DOHH2 (cell line): Measurements from ENCODE around the gene FGG.

Experiments used
- EZH2phosphoT487 ChIP-seq: fragments of 200-600 bp; sonication (generic); IDR thresholded peaks from 2 replicates; pipeline ENCODE4 v1.6.1; 2017; ENCODE audit warnings: borderline replicate concordance, mild to moderate bottlenecking, antibody characterized with exemption, low read length, moderate library complexity, mixed read lengths
- TF ChIP-seq, protein P1 (sequence below): fragments of 200-600 bp; sonication (generic); IDR thresholded peaks from one replicate; pipeline ENCODE4 v1.5.1; 2014; ENCODE audit warnings: antibody characterized with exemption, mild to moderate bottlenecking, low read depth, low read length; ENCODE audit not compliant: poor library complexity, severe bottlenecking

GRCh38 chr4:154562697-154563254 is 49.7 kb downstream of the FGG start, which contains the start of gene FGB:
- TF ChIP-seq EZH2phosphoT487: no peak
- TF ChIP-seq, protein P1, sequence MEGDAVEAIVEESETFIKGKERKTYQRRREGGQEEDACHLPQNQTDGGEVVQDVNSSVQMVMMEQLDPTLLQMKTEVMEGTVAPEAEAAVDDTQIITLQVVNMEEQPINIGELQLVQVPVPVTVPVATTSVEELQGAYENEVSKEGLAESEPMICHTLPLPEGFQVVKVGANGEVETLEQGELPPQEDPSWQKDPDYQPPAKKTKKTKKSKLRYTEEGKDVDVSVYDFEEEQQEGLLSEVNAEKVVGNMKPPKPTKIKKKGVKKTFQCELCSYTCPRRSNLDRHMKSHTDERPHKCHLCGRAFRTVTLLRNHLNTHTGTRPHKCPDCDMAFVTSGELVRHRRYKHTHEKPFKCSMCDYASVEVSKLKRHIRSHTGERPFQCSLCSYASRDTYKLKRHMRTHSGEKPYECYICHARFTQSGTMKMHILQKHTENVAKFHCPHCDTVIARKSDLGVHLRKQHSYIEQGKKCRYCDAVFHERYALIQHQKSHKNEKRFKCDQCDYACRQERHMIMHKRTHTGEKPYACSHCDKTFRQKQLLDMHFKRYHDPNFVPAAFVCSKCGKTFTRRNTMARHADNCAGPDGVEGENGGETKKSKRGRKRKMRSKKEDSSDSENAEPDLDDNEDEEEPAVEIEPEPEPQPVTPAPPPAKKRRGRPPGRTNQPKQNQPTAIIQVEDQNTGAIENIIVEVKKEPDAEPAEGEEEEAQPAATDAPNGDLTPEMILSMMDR: no peak
